NCI-H2107 (cell line): ENCODE data around the gene HMOX2.

ENCODE experiments used
- DNase-seq: peaks from one replicate; lab custom pipeline; 2025; lab: John Stamatoyannopoulos, UW

HMOX2 gene

GRCh38 chr16:4525069-4525468, 48.9 kb downstream of the HMOX2 start:
- no peak for DNase-seq

DNA sequence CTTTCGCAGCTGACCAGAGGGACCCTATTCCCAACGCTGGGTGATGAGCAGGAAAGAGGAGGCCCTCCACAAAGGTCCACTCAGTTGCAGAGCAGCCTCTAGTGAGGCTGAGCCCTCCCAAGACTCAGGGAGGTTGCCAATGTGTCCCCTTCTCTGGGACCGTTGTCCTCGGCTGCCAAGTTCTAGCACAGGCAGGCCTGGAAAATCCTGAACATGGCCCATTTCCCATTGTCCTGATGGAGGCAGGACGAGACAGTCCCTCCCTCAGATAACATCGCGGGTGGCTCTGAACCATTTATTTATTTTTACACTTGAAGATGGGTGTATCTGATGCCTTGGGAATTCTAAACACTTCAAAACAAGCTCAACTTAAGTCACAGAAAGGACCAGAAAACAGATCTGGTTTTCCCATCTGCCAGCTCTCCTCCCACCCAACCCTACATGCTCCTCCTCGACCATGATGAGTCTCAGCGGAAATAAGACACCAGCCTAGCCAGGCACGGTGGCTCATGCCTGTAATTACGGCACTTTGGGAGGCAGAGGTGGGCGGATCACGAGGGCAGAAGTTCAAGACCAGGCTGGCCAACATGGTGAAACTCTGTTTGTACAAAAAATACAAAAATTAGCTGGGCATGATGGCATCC, 49.6 kb downstream of the HMOX2 start:
- no peak for DNase-seq

DNA sequence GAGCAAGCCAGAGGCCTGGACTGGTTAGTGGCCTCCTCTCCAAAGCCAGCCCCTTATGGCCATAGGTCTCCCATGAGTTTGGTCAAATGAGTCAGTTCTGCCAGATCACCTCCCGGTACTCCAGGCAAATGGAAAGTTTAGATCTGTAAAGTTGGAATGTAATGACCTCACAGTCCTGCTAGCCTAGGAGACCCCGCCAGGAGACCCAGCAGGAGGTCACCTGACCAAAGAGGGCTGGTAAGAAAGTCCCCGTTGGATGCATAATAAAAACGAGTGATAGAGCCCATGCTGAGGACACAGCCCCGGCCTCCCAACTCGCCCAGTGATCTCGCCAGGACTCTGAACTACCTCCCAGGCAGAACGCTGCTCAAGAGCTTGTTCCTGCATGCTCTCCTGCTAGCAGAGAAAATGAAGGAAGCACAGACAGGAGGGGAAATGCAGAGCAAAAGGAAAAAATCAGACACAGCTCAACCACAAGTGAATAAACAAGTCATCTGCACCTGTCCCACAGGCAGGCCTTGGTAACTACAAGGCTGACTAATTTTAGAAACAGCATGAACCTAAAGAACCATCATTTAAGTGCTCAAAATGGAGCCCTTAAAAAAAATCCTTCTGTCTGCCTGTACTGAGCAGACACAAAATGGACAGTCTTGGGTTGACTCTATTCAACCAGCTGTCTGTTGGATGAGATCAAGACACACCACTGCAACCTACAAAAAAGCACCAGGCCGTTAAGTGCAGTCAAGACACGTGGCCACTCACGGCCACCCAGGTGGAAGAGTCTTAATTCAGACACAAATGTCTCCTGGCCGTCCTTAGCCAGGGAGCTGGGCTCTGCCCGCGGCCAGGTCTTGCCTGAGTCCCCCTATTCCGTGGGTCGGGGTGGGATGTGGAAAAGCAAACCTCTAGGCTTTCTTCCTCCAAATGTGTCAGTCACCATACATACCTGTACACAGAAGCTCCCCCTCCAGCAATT, 53.2 kb downstream of the HMOX2 start:
- no peak for DNase-seq

DNA sequence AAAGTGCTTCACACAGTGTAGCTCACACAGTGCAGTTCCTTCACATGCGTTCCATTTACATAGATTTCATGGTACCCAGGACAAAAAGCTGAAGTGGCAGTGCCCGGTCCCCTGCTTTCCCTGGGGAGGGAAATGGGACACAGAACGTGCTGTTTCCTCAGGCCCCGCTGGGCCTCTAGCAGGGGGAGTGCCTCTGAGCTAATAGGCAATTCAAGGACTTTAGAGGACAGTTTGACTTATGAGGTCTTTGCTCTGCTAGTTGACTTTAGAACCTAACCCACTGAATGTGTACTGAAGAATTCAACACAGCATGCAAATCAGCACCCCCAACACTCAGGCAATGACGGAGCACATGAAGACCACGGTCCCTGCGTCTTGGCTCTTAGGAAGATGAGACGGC, 55.6 kb downstream of the HMOX2 start:
- no peak for DNase-seq

- no peak for DNase-seq
Measured at GRCh38 chr16:4532238-4532637, 56.0 kb downstream of the HMOX2 start.

DNA sequence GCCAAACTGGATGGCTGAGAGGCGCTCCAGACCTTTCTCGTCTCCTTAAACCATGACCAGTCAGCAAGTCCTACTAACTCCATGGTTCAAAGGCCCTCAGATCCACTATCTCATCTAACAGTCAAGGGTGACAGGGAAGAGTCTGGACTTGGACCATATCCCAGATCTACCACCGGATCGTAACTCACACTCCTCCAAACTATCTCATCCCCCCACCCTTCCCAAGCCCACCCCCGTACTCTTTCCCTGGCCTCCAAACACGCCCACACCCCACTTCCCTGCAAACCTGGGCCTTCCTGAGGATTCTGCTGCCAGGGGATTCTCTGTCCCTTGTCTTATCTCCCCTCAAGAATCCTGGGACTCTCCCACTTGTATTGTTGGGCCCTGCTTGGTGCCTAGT, 57.3 kb downstream of the HMOX2 start:
- no peak for DNase-seq

DNA sequence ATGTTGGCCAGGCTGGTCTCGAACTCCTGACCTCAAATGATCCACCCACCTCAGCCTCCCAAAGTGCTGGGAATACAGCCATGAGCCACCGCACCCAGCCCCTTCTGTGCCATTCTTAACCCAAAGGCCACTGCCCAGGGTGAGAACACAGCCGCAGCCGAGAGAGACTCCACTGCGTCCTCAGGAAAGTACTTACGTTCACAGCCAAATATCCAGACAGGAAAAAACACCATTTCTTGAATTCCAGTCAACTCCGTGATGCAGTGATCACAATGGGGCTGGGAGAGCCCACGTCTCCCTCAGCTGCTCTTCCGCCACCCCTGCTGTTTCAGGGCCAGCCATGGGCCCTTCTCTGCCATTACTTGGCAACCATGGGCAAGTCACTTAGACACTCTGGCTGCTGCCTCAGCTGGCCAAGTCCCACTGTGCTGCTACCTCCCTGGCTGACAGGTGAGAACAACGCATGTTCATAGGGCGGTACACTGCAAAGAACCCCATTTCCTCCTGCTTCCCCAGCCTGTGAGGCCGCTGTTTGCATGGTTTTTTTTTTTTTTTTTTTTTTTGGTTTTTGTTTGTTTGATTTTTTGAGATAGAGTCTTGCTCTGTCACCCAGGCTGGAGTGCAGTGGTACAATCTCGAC, 58.1 kb downstream of the HMOX2 start:
- DNase-seq: no peak

GRCh38 chr16:4535627-4536108, 59.5 kb downstream of the HMOX2 start:
- no peak for DNase-seq

- DNase-seq: no peak
Measured at GRCh38 chr16:4536391-4537106, 60.4 kb downstream of the HMOX2 start.

DNA sequence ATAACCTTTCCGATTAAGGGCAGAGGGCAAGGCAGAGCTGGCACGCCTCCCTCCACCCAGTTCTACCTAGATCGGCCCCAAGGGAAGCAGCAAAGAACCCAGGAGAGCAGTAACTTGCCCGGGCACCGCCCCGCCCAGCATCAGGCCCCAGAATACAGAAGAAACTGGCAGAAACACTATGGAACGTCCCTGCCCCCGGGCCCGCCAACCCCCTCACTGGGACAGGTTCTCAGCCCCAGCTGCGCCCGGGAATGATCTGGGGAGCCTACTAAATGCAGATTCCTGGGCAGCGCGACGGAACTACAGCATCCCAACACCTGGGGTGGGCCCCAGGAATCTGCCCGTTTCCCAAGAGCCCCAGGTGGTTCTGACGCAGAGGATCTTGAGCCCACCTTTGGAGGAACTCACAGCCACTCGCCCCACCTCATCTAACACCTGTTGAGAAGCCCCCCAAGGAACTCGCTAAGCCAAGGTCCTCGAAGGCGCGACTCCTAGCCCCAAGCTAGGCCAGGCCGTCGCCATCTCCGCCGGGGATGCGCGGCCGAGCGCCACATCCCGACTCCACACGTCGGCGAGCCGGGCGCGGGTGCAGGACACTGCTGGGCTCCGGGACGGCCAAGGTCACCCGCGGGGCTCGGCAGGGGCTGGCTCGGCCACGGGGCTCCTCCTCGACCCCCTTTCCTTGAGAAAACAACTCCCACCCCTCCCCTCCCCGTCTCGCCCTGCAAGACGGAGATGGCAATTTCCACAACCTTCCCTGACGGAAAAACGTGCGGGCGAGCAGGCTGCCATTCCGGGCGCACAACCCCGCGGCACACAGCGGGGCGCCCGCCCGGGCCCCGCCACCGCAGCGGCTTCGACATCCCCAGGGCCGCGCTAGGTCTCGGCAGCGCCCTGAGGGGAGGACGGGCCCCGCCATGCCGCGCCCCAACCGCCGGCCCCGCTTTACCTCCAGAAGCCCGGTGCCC, 61.5 kb downstream of the HMOX2 start:
- no peak for DNase-seq

DNA sequence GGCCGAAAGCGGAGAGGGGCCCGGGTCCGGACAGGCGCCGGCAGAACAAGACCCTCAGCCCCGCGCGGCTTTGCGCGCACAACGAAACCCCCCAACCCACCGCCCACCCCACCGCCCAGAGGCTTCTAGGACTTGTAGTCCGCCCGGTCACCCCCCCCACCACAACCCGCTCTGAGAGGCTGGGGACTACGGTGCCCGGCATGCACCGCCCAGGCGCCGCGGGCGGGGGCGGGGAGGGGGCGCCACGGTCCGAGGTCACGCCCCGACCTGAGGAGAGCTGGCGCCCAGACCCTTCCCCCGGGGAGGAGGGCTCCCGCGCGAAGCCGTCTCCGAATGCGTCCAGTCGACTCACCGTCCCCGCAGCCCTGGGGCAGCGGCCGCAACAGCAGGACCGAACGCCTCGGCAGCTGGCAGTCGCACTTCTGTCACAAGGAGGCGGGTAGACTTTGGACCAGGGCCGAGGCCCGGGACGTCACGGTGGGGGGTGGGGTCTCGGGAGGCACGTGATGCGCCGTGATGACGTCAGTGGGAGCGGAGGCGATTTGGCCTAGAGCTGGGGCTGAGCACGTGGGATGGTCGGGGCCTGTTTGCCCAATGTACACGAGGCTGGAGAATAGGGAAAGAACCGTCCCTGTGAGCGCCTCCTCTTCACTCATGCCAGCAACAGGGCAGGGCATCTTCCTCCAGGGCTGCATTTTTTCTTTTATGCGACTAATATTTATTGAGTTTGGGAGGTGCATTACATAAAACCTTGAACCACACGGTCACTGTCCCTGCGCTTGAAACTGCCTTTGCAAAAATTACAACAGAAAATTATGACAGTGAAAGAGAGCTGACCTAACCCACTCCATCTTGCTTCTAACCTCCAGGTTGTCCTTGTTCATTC, 62.4 kb downstream of the HMOX2 start, which contains the start of gene CDIP1:
Gene CDIP1, minus strand, starts transcription at position 424 of the 886 bp plus-strand sequence. CDS start 24,643 bp downstream, outside the sequence.
- DNase-seq: peak; percentile 87

- no peak for DNase-seq
Measured at GRCh38 chr16:4539716-4540284, 63.6 kb downstream of the HMOX2 start.

DNA sequence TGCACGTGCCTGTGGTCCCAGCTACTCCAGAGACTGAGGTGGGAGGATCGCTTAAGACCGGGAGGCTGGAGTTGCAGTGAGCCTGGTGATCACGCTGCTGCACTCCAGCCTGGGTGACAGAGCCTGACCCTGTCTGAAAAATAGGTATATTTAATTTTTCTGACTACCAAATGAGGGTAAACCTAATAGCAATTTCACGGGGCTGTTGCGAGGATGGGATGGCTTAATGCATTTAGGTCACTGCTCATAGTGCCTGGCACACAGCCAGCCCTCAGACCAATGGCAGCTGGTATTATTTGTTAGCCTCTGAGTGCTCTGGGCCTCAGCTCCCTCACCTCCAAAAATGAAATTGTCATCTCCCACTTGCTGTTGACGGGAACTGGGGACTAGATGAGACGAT, 68.3 kb downstream of the HMOX2 start:
- no peak for DNase-seq

GRCh38 chr16:4548124-4548523, 71.9 kb downstream of the HMOX2 start:
- no peak for DNase-seq

DNA sequence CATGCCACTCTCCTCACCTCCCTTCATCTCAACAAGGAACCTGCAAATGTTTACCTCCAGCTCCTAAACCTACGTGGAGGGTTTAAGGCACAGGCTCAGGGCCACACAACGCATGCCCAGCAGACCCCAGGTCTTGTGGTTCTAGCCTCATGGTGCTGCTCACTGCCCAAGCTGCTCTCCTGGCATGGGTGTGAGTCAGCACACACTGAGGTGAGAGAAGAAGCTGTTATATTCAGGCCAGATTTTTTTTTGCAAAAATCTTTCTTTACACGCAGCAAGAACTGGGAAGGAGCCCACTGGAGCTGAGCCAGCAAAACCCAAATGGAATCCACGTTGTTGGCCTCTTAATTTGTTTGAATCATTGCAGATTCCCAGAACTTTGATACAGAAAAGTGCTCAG, 74.4 kb downstream of the HMOX2 start:
- DNase-seq: no peak

- no peak for DNase-seq
Measured at GRCh38 chr16:4552541-4552940, 76.3 kb downstream of the HMOX2 start.

GRCh38 chr16:4556112-4556511, 79.9 kb downstream of the HMOX2 start, which contains the start of gene C16orf96:
C16orf96 (plus strand) TSS chr16:4556340; CDS start chr16:4556490, 150 bp downstream.
- no peak for DNase-seq

DNA sequence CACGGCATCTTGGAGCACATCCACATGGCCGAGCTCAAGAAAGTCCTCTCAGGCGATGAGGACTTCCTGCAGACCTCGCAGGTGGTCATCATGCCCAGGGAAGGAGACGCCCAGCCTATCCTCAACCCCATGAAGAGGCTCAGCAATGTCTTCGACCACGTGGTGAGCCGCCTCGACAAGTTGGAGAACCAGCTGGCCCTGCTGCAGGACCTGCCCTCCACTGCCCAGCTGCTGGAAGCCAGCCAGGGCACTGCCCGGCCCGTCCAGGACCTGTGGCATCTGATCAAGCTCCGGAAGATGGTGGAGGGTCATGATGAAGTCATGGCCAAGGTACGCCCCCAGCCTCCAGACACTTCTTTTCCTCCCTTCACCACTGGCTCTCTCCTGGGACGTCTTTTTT, 80.4 kb downstream of the HMOX2 start:
- no peak for DNase-seq

DNA sequence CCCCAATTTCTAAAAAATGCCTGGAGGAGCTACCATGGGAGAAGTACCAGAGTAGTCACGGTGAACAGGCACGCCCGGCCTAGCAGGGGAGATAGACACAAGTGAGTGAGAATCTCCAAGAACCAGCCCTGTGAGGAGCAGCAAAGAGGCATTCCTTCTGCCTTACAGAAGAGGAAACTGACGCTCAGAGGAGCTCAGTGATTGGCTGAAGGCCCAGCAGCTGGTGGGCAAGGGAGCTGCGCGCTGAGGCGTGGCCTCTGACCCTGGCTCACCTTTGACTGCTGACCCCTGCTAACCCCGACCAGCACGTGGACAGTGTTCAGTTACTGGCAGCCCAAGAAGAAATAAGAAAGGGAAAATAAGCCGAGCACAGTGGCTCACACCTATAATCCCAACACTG, 81.8 kb downstream of the HMOX2 start:
- DNase-seq: no peak
